Ovary (tissue), 9 donors: ENCODE measurements around the gene XAGE2. TPM values are rescaled to one million over a fixed set of nuclear protein-coding genes. Genes with fewer than 3 reads are reported as not detected.

Experiments used
- DNase-seq, 5 donors: peaks; one replicate each; pipeline ENCODE4 v3.0.0-alpha.2; 2019 to 2020
- H3K27ac ChIP-seq, 2 donors: fragments of 200-600 bp; one replicate each; pipeline versions ENCODE4 v1.5.1 to v1.8.0; 2019 to 2022
- H3K27me3 ChIP-seq: fragments of 200-600 bp; one replicate; pipeline ENCODE4 v1.8.0; 2022
- H3K36me3 ChIP-seq: fragments of 200-600 bp; sonication (generic); one replicate; pipeline ENCODE4 v1.5.1; 2019
- H3K4me1 ChIP-seq: one replicate; pipeline ENCODE4 v1.8.1; 2013; ENCODE audit warnings: mild to moderate bottlenecking, moderate library complexity; ENCODE audit not compliant: insufficient read depth
- H3K4me3 ChIP-seq: fragments of 200-600 bp; sonication (generic); one replicate; pipeline ENCODE4 v1.5.1; 2017
- H3K9me3 ChIP-seq, 2 donors: fragments of 200-600 bp in 1 of 2; sonication (generic) in 1 of 2; one replicate each; pipeline versions ENCODE4 v1.5.1 to v1.8.1; 2013 to 2019; ENCODE audit warnings: mild to moderate bottlenecking in 1 of 2, moderate library complexity in 1 of 2
- EP300 ChIP-seq: sonication (generic); formaldehyde crosslinking; IDR thresholded peaks from one replicate; pipeline ENCODE4 v1.6.1; 2017; ENCODE audit warnings: antibody characterized with exemption
- POLR2A ChIP-seq: fragments of 450-650 bp; IDR thresholded peaks from one replicate; pipeline ENCODE4 v1.6.1; 2017; ENCODE audit warnings: antibody characterized with exemption, mild to moderate bottlenecking, moderate library complexity
- WGBS, 3 donors: extraction: QIAGEN DNeasy Blood & Tissue Kit in 1 of 3; methylation state at CpG; one replicate each; pipeline versions ENCODE4 v1.1.5 to v1.1.7; 2013 to 2017; 5-methylcytosine and 5-hydroxymethylcytosine counted together
- intact Hi-C, 4 donors: fragments of 100-400 bp; cut with DNase I; formaldehyde crosslinking; loops; one replicate each; pipeline versions ENCODE4 v1.11.0 to v1.15.1; 2022 to 2023
- microRNA-seq, 3 donors: library from miRNA; unstranded; fragments of <30 nt; microRNA quantifications; one replicate each; pipeline versions ENCODE4 to v1.2.0, GENCODE V29; 2019 to 2020
- polyA plus RNA-seq, 2 donors: library from polyadenylated mRNA; stranded (reverse); fragments of 200-250 nt in 1 of 2; fragments of 350-450 nt in 1 of 2; fragmentation: Illumina TruSeq in 1 of 2; extraction: RNeasy Lipid Tissue Mini Kit (QIAGEN cat#74804) in 1 of 2; gene quantifications; one replicate each; pipeline ENCODE4 v1.2.3, GENCODE V29; 2013 to 2014
- small RNA-seq: library from RNA; depleted of rRNA; stranded (forward); fragments of <200 nt; gene quantifications from one replicate; pipeline ENCODE3, GENCODE V24; 2016
- total RNA-seq, 7 donors: library from RNA; depleted of rRNA in 2 of 7; stranded (reverse); fragments of >200 nt in 2 of 7; fragmentation: NEBNext Ultra II Directional in 3 of 7; extraction: Animal tissue kit (Norgen Biotek cat#: 25700) in 3 of 7; gene quantifications; one replicate each; pipeline versions ENCODE4 v1.1.0 to v1.2.4, GENCODE V29; 2016 to 2023
- TF ChIP-seq, protein P1 (sequence below), 3 donors: fragments of 450-650 bp in 2 of 3; fragments of 200-600 bp in 1 of 3; IDR thresholded peaks; one replicate each; pipeline versions ENCODE4 v1.5.1 to v1.8.0; 2016 to 2022; ENCODE audit warnings: antibody characterized with exemption in 3 of 3, mild to moderate bottlenecking in 1 of 3
- donor health status: DM: no; HTN: no; CAD: no; lungs with moderate emphysema.
- donor health status: DM: no; HTN: no; CAD: no.
- donor health status: Bipolar disorder and iron deficiency.
- donor health status: DM: yes; HTN: yes; CAD: no.
- donor health status: DM: no; HTN: no; CAD: no.
- donor health status: DM: yes; HTN: yes; CAD: no.

XAGE2 gene
- total and polyA plus RNA-seq, 9 donors = not detected

DNA sequence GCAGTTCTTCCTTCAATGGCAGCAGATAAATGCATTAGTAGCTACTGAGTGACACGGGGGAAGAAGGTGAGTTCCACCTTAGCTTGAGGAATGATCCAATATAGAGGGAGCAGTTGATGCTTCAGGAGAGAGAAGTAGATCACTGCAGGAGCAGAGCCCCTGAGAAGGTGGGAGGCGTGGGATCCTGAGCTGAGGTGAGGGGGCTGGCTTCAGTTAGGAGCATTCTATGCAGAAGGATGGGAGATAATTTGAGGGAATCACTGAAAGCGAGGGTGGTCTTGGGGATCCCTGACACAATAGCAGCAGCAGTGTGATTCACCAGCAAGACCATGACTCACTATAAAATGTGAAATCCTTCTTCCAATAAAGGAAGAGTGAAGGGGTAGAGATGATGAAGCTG lies 48.0 kb downstream of the XAGE2 start:
- Histone ChIP-seq H3K4me3 (no peak overlapping the region), H3K27ac (no peak overlapping the region), H3K4me1 (no peaks in the 10 kb centered on the region), H3K9me3 (no peaks in the 10 kb centered on the region), H3K36me3 (no peaks in the 10 kb centered on the region), H3K27me3 (no peaks in the 10 kb centered on the region)
- DNase-seq = no peak
- intact Hi-C loops = no loop called here
- 42 to 63% (median 60%) methylated on average over 3 of the region's 3 CpGs for WGBS, 3 donors
- TF ChIP-seq, protein P1, sequence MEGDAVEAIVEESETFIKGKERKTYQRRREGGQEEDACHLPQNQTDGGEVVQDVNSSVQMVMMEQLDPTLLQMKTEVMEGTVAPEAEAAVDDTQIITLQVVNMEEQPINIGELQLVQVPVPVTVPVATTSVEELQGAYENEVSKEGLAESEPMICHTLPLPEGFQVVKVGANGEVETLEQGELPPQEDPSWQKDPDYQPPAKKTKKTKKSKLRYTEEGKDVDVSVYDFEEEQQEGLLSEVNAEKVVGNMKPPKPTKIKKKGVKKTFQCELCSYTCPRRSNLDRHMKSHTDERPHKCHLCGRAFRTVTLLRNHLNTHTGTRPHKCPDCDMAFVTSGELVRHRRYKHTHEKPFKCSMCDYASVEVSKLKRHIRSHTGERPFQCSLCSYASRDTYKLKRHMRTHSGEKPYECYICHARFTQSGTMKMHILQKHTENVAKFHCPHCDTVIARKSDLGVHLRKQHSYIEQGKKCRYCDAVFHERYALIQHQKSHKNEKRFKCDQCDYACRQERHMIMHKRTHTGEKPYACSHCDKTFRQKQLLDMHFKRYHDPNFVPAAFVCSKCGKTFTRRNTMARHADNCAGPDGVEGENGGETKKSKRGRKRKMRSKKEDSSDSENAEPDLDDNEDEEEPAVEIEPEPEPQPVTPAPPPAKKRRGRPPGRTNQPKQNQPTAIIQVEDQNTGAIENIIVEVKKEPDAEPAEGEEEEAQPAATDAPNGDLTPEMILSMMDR (IDR thresholded peaks at IDR 0.05) = no peak
- TF ChIP-seq EP300 = no peak
- TF ChIP-seq POLR2A = no peak

DNA sequence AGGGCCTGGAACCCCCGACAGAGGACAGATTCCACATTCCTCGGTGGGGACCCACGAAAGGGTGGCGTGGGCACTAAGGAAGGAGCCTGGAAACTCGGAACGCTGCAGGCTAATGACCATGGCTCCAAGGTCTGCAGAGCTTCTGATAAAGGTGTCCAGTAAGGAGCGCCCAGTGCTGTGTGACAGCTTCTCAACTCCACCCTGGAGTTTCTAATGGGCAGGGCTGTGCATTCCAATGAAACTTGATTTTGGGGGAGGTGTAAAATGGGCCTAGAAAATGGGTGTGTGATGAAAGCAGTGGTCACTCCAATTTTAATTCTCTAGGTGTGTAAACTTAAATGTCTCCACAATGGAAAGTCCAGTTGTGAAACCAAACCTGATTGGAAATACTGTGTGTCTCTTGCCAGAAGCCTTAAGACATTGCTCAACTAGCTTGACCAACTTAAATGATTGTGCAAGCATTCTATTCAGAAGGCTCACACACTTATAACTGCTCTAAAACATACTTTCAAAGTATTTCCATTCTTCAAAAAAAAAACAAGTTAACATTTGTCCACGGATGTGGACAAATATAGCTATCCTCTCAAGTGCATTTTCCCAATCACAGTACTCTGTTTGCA lies 52.1 kb downstream of the XAGE2 start:
- no peak for DNase-seq
- Histone ChIP-seq H3K36me3 (no peaks in the 10 kb centered on the region), H3K27me3 (no peaks in the 10 kb centered on the region), H3K4me3 (no peak overlapping the region), H3K4me1 (no peaks in the 10 kb centered on the region), H3K27ac (no peak overlapping the region), H3K9me3 (no peaks in the 10 kb centered on the region)
- TF ChIP-seq EP300 = no peak
- TF ChIP-seq POLR2A = no peak
- TF ChIP-seq, protein P1 (IDR thresholded peaks at IDR 0.05) = no peak
- intact Hi-C loops = no loop called here
- WGBS, 3 donors = 77 to 81% (median 80%) methylated on average over 8 of the region's 8 CpGs

GRCh38 chrX:52422884-52423283 lies 54.1 kb downstream of the XAGE2 start:
- TF ChIP-seq POLR2A = no peak
- TF ChIP-seq, protein P1 (IDR thresholded peaks at IDR 0.05) = no peak
- TF ChIP-seq EP300 = no peak
- WGBS, 3 donors = 26 to 50% (median 36%) methylated on average over 1 of the region's 1 CpG

DNA sequence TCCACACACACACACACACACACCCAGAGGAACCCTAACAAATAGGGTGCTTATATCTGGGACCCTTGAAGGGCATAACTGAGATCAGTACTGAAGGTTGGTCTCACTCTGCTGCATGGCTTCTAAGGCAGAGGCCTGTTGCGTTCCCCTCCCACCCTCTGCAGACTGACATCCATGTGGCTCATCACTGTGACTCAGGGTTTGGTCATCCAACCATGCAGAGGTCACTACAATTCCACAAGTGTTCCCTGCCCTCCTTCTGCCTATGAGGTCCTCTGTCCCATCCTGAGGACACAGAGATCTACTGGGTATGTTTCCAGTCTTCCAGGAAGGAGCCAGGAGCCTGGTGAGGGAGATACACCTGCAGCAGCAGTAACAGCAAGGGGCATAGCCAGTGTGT lies 55.8 kb downstream of the XAGE2 start:
- no peaks in the 10 kb centered on the region for H3K36me3 ChIP-seq
- WGBS, 3 donors = 88 to 100% (median 88%) methylated on average over 1 of the region's 1 CpG
- no peaks in the 10 kb centered on the region for H3K9me3 ChIP-seq
- H3K27ac ChIP-seq = no peak overlapping the region
- no peak for TF ChIP-seq EP300
- no peak for TF ChIP-seq POLR2A
- TF ChIP-seq, protein P1 (IDR thresholded peaks at IDR 0.05) = no peak
- intact Hi-C loops = no loop called here
- no peaks in the 10 kb centered on the region for H3K27me3 ChIP-seq
- DNase-seq = no peak
- no peaks in the 10 kb centered on the region for H3K4me1 ChIP-seq
- no peak overlapping the region for H3K4me3 ChIP-seq

More at GRCh38 chrX:52422884-52423283, 54.1 kb downstream of the XAGE2 start:
- intact Hi-C loops = no loop called here
- DNase-seq = no peak
- H3K27me3 ChIP-seq = no peaks in the 10 kb centered on the region
- no peaks in the 10 kb centered on the region for H3K36me3 ChIP-seq
- no peak overlapping the region for H3K4me3 ChIP-seq
- no peaks in the 10 kb centered on the region for H3K4me1 ChIP-seq
- H3K27ac ChIP-seq = no peak overlapping the region
- H3K9me3 ChIP-seq = no peaks in the 10 kb centered on the region

Small RNA genes within 50 kb of the gene (microRNA-seq; reads per million reads assigned to microRNA genes)
- 0 reads per million in 3 donors for gene MIR8088

Small RNA genes within 50 kb of the gene (small RNA-seq; reads per million reads assigned to genes)
- not detected for gene MIR8088

Other genes with a start within 250 kb of the XAGE2 start
- gene MAGED4, start 184.1 kb upstream of the XAGE2 start, total RNA-seq = 10 to 100 TPM in 4 of 7 donors, 1 to 10 TPM in 3; 1.3 to 25.3 (median 12.0) TPM
- gene MAGED4, start 184.1 kb upstream of the XAGE2 start, polyA plus RNA-seq = 10 to 100 TPM; 11.0 to 21.6 TPM
- not detected for gene XAGE1A, start 126.8 kb downstream of the XAGE2 start, total RNA-seq
- gene XAGE1A, start 126.8 kb downstream of the XAGE2 start, polyA plus RNA-seq = not detected
- not detected for gene XAGE1B, start 148.0 kb downstream of the XAGE2 start, total RNA-seq
- not detected for gene XAGE1B, start 148.0 kb downstream of the XAGE2 start, polyA plus RNA-seq